Choroid plexus epithelial cell (primary cell): ENCODE data around the gene DUSP22.
"Not testable (repeated sequence)": the region's sequence is repeated elsewhere in the genome, so short reads cannot be mapped to it uniquely, and the experiment has no call there.

ENCODE experiments used
- DNase-seq: peaks from one replicate; pipeline ENCODE4 v3.0.0-alpha.2; 2010; ENCODE audit warnings: low read depth
- H3K4me3 ChIP-seq: 2 replicates; pipeline ENCODE4 v1.5.1; 2011; ENCODE audit warnings: low read depth, mild to moderate bottlenecking, control low read depth, low read length, moderate library complexity
- TF ChIP-seq, protein P1 (sequence below): conservative IDR thresholded peaks from 2 replicates; pipeline ENCODE4 v1.5.1; 2011; ENCODE audit warnings: low read depth, mild to moderate bottlenecking, control low read depth, inconsistent platforms, low read length, moderate library complexity

Gene DUSP22

DNA sequence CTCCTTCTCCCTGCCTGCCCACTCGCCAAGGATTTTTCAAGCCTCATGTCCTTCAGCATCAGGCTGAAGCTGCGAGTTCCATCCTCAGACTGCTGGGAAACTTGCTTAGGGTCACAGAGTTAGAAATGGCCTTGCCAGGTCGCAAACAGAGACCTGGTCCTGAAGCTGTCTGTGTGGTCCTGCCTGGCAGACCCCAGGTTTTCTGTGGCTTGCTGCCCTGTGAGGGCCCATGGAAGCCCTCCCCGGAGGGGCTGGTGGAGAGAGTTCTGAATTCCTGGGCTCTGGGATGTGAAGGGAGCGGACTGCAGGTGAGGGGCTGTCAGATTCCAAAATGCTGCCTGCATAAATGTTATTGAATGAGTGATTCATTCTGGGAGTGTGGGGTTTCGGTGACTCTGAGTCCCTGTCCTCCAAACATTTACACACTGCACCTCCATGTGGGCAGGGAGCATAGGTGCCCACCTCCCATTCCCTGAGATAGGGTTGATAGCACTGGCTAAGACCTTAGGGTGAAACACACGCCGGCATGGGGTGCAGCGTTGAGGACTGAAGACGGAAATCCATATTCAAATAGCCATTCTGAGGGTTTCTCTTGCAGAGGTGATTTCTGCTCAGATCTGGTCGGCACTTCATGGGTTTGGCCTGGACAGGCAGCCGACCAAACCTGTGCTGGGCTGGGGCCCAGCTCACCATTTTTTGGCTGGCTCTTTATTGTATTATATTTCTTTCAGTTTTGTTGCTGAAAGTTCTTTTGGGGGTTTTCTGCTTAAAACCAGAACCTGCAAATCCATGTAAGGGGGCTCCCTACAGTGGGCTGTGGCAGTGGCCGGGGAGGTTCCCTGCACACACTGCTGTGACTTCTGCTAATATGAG is 77.5 kb downstream of the DUSP22 start:
- no peak overlapping the region for H3K4me3 ChIP-seq
- DNase-seq, result no peak
- TF ChIP-seq, protein P1, sequence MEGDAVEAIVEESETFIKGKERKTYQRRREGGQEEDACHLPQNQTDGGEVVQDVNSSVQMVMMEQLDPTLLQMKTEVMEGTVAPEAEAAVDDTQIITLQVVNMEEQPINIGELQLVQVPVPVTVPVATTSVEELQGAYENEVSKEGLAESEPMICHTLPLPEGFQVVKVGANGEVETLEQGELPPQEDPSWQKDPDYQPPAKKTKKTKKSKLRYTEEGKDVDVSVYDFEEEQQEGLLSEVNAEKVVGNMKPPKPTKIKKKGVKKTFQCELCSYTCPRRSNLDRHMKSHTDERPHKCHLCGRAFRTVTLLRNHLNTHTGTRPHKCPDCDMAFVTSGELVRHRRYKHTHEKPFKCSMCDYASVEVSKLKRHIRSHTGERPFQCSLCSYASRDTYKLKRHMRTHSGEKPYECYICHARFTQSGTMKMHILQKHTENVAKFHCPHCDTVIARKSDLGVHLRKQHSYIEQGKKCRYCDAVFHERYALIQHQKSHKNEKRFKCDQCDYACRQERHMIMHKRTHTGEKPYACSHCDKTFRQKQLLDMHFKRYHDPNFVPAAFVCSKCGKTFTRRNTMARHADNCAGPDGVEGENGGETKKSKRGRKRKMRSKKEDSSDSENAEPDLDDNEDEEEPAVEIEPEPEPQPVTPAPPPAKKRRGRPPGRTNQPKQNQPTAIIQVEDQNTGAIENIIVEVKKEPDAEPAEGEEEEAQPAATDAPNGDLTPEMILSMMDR, result no peak

DNA sequence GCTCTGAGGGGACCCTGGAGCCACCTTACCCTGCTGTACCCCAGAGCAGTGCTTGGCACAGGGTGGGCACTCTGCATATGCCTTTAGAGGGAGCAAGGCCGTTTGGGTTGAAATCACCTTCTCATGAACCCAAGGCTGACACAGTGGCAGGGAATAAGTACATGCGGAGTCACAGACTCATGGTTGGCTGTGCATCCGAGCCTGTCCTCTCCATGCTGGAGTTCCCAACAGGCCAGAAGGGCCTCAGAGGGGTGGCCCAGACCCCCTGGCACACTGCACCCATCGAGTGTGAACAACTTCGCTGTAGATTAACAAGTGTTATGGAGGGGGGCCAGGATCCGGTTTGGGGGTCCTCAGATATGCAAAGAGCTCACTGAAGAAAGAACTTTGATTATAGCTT is 78.3 kb downstream of the DUSP22 start:
- DNase-seq, result no peak
- TF ChIP-seq, protein P1, result no peak

DNA sequence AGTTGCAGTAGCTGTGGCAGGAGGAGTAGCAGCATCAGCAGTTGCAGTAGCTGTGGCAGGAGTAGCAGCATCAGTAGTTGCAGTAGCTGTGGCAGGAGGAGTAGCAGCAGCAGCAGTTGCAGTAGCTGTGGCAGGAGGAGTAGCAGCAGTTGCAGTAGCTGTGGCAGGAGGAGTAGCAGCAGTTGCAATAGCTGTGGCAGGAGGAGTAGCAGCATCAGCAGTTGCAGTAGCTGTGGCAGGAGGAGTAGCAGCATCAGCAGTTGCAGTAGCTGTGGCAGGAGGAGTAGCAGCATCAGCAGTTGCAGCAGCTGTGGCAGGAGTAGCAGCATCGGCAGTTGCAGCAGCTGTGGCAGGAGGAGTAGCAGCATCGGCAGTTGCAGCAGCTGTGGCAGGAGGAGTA is 79.6 kb downstream of the DUSP22 start:
- DNase-seq, H3K4me3 ChIP-seq: not testable (repeated sequence)

More for the DNA sequence above, 78.3 kb downstream of the DUSP22 start:
- no peak overlapping the region for H3K4me3 ChIP-seq

DNA sequence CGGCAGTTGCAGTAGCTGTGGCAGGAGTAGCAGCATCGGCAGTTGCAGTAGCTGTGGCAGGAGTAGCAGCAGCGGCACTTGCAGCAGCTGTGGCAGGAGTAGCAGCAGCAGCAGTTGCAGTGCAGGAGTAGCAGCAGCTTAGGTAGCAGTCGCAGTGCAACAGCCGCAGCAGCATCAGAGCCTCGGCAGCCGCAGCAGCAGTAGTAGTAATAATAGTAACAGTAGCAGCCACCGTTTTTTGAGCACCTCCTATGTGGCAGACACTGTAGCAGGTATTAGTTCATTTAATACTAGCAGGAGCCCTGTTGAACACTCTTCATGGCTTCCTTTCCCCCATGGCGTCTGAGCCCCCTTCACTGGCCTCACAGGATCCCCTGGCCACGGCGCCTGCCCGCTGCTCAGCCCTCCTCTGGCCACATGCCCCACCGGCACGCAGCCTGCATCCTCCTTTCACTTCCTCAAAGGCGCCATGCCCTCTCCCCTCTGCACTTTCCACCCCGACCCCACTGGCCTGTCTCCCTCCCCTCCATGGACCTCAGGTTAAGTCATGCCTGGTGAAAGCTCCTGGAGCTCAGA is 80.1 kb downstream of the DUSP22 start:
- TF ChIP-seq, protein P1, result no peak
- DNase-seq, result no peak
- no peak overlapping the region for H3K4me3 ChIP-seq

DNA sequence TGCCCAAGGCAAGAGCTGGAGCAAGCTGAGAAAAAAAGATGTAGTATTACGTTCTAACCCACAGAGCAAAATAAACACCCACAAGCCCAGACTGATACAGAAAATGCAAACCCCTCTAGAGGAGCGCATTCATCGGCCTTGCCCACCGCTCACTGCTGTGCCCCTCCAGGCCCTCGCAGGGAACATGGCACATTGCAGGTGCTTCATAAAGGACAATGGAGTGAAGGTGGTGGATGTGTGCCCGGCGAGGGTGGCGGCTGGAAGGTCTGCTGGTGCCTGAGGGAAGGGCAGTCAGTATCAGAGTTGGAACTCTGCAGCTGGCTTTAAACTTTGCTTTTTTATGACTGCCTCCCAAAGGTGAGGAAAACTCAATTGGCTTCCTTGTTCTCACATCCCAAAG is 80.7 kb downstream of the DUSP22 start:
- DNase-seq, result no peak
- TF ChIP-seq, protein P1, result no peak
- H3K4me3 ChIP-seq, result no peak overlapping the region

DNA sequence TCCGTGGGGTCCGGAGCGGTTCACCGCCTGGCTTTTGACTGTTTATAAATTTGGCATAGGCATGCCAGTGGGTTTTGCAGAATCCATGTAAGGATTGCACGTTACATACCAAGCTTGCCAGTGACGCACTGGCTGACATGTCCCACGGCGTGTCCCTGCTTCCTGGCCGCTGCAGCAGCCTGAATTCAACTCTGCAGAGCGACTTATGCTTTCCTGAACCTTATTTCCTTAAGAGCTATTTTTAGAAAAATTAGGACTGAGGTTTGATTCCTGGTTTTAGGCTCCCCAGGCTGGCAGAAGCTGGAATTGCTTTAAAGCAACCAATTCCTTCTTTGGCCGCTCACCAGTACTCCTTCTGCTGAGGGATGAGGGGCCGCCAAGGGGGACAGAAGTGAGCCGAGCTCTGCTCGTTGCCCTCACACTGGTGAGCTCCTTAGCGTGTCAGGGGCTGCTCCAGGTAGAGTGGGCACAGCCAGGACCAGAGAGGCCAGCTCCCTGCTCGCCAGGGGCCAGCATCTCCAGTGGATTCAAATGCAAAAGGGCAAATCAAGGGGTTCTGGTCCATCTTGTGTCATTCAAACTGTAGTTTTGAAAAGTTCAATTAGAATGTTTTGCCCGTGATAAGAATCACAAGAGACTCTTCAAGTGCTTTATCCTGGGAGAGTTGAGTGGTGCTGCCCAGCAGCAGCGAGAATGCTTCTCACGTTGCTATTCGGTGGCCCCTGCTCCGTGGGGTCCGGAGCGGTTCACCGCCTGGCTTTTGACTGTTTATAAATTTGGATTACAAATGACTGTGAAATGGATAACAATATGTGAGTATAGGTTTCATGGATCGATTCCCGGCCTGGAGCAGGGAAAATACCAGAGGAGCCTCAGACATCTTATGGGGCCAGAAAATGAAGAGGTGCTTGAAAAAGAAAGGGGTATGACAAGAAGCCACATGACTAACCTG is 81.8 kb downstream of the DUSP22 start:
- TF ChIP-seq, protein P1, result peak; percentile 45
- peak; percentile 35 for DNase-seq
- H3K4me3 ChIP-seq, result no peak overlapping the region

DNA sequence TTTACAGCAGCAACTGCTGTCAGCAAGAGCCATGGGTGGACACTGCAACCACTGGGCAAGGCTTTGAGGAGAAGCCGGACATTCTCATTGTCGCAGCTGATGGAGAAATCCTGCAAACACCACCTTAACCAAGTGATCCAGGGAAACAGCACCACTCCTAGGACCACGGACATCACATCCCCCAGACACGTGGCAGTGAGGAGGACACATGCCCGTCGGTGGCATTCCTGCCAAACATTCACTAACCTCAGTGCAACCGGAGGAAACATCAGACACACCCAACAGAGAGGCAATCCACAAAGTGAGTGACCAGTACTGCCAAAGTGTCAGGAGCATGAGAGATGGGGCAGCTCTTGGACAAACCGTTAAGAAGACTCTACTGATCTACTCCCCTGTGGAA is 82.7 kb downstream of the DUSP22 start:
- no peak overlapping the region for H3K4me3 ChIP-seq
- DNase-seq, result no peak
- TF ChIP-seq, protein P1, result no peak
